ENCODE measurements around the gene PTPRA.
A peak's percentile ranks its signal among the peaks of the same experiment; 100 is the strongest.
"Not testable (repeated sequence)": the region's sequence is repeated elsewhere in the genome, so short reads cannot be mapped to it uniquely, and the experiment has no call there.

The PTPRA gene

DNA sequence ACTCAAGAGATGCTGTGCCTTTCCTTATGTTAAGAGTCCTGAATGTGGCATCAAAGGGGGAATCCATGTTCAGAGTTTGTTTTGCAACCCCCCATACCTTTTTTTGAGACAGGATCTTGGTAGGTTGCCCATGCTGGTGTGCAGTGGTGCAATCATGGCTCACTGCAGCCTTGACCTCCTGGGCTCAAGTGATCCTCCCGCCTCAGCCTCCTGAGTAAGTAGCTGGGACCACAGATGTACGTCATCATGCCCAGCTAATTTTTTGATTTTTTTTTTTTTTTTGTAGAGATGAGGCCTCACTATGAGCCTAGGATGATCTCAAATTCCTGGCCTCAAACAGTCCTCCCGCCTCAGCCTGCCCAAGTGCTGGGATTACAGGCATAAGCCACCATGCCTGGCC lies 16.5 kb downstream of the PTPRA start:
- no peak for DNase-seq

DNA sequence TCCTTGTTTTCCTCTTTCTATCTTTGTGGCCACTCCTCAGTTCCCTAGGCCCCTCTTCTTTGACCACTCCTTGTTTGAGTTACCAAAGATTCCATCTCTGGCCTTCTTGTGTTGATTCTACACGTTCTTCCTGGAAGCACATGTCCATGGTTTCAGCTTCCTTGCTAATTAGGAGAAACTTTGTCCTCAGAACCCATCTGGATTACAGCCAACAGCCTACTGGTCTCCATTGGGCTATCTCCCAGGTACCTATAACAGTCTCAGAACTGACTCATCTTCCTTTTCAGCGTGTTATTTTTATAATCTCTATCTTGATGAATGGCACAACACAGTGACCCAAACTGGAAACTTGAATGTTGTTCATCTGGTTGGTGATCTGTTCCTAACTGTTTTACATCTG lies 17.5 kb downstream of the PTPRA start:
- DNase-seq = no peak

DNA sequence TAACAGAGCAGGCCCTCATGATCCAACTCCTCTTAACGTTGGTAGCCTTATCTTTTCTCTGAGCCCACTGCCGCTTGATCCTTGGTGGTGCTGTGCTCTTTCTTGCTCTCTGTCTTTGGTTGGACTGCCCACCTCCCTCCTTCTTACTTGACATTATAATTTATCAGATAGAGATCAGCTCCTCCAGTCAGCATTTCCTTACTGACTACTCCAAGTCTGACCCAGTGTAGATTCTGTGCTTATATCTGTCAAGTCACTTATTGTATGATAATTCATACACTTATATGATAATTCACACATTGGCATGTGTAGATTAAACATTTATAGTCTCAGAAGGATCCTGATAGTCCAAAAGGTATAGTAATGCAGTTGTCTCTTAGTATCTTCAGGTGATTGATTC lies 18.1 kb downstream of the PTPRA start:
- DNase-seq = no peak

DNA sequence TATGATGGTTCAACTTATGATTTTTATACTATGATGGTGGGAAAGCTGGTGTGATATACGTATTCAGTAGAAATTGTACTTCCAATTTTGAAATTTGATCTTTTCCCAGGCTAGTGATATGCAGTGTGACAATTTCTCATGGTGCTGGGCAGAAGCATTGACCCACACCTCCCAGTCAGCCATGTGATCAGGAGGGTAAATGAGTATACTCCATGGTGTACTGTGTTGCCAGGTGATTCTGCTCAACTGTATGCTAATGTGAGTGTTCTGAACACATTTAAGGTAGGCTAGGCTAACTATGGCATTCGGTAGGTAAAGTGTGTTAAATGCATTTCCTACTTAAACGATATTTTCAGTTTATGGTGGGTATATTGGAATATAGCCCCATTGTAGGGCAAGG lies 19.1 kb downstream of the PTPRA start:
- DNase-seq = no peak

DNA sequence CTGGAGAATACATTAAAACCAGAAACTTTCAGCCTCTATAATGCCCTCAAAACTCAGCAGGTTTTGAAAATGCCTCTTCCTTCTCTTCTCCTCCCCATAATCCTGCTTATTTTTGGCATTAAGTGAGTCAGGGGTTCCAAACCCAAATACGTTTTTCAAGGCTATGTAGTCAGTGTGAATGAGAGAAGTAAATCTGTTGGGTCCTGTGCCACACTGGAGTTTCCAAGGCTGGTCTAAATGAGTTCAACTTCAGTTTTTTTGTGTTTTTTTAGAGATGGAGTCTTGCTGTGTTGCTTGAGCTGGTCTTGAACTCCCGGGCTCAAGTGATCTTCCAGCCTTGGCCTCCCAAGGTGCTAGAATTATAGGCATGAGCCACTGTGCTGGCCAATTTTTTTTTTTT lies 20.9 kb downstream of the PTPRA start:
- DNase-seq = no peak

DNA sequence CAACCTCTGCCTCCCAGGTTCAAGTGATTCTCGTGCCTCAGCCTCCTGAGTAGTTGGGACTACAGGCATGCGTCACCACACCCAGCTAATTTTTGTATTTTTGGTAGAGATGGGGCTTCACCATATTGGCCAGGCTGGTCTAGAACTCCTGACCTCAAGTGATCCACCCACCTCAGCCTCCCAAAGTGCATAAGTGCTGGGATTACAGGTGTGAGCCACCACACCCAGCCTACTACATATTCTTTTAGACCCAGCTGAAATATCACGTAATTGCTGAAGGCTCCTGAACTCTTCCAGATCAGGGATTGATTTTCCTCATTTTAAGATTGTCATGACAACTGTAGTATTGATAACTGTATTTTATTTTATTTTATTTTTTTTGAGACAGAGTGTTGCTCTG lies 21.9 kb downstream of the PTPRA start:
- not testable (repeated sequence) for DNase-seq

DNA sequence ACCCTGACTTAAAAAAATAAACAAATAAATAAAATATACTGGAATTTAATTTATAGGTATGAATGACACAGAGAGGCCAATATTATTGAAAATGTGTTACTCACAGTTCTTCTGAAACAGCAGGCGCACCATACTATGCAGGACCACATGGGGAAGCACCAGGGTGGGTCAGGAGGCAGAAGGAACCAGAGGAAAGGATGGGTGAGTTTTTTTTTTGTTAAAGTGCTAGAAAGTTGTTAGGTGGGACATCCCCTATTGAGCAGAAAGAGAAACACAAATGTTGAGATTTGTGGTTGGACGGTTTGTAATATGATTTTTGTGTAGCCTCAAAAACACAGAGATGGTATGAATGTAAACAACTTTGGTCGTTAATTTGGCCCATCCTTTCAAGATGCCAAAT lies 26.0 kb downstream of the PTPRA start:
- DNase-seq = no peak

DNA sequence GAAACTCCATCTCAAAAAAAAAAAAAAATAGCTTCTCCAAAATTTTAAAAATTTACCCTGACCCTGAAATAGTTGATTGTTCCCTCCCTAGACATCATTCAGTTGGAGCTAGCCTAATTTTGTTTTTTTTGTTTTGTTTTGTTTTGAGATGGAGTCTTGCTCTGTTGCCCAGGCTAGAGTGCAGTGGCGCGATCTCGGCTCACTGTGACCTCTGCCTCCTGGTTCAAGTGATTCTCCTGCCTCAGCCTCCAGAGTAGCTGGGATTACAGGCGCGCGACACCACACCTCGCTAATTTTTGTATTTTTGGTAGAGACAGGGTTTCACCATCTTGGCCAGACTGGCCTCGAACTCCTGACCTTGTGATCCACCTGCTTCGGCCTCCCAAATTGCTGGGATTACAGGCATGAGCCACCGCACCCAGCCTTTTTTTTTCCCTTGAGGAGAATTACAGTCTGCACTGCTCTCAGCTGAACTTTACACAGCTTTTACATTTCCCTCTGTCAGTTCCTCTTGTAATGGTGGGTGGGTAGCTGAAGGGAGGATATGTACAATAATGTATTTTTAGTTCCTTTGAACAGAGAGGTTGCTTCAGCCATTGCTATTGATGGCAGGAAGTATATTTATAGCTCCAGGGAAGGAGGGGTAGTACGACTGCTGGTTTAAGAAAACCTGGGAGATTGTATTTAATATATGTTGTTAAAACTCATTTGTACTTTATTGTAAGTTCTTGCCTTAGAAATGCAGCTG lies 27.7 kb downstream of the PTPRA start:
- DNase-seq = no peak

DNA sequence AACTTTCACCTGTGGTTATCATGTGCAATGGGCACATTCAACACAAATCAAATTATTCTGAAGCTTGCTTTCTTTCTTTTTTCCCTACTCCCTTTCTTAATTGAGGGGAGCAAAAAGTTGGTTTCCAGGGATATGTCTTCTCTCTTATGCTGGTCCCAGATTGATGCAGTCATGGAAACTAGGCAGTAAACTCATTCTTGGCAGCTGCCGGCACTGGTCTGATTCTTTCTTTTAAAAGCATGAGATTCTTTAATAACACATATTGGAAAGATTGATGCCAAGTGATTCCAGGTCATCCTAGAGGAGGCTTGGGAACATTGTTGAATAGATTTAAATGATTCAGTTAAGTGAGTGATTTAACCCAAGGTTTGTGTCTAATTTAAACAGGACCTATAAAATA lies 29.0 kb downstream of the PTPRA start:
- DNase-seq = no peak

DNA sequence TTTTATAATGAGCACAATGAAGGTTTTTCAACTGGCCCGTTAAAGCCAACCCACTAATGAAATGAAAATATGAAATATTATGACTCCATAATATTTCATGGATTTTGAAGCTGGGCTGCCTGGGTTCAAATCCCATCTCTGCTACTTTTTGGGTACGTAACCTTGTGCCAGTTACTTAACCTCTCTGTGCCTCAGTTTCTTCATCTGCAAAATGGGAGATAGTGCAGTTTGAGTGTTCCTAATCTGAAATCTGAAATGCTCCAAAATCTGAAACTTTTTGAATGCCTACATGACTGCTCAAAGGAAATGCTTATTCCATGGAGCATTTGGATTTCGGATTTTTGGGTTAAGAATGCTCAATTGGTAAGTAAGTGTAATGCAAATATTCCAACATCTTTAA lies 29.5 kb downstream of the PTPRA start:
- no peak for DNase-seq

DNA sequence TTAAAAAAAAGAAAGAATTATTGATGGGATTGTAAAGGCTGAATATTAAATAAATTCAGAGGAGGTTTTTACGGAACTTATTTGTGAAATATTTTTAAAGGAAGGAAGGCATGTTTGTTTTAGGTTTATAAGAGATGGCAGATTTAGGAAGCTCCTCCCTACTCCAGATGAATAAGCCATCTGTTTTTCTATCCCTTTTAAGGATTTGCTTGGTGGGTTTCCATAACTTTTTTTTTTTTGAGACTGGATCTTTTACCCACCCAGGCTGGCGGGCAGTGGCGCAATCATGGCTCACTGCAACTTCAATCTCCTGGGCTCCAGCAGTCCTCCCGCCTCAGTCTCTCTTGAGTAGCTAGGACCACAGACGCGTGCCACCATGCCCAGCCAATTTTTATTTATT lies 30.4 kb downstream of the PTPRA start:
- DNase-seq = no peak

DNA sequence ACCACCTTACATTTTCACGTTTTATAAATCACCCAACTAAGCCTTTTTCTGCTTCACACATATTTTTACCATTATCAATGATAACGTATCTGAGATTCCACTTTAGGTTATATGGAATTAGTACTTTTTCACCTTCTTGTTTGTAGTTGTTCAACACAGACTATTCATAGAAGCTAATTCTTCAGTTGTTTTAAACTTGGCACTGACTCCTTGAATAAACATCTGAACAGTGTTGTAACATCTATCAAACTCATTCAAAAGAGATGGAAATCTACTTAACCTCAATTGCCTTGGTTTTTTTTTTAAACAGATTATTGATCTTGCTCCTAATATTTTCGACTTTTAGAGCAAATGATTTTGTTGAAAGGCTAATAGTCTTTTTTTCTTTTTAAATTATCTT lies 34.2 kb downstream of the PTPRA start:
- DNase-seq = no peak

DNA sequence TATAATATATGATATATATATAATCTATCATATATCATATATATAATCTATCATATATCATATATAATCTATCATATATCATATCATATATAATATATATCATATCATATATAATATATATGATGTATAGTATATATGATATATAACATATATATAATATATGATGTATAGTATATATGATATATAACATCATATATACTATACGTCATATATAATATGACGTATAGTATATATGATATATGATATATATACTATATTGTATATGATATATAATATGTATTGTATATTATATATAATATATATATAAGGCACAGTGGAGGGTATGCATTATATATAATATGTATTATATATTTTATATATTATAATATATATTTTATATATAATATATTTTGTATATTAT lies 36.7 kb downstream of the PTPRA start:
- DNase-seq = no peak

DNA sequence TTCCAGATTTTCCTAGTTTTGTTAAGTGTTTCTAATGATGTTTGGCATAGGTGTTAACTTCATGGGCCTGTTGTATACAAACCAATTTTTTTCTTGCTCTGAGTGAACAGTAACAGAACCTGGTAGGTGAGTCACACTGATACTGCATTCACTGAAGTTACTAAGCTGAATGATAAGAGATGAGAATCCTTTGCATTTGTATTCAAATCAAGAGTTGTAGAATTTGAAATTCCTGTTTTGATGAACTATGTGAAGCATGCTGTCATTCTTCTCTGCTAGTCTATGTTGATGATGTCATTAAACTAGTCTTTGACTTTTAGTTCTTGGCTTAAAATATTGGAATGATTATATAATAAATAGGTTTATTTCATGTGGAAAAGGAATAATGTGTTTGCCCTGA lies 37.9 kb downstream of the PTPRA start:
- DNase-seq = no peak

DNA sequence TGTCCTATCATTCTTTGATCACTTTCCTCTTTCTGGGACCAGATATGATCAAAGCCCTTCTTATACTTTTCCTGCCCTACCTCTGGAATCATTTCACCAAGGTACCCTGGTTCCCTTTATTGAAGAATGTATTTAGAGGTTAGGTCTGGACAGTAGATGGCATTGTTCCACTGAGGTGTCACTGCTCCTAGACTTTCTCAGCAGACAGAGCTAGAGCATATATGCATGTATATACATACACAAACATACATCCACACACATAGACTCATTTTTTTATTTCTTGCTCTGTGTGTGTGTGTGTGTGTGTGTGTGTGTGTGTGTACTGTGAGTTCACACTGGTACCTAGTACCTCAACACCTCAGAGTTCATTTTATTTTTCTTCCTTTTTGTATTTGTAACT lies 40.9 kb downstream of the PTPRA start:
- peak in 1 of 2 experiments; percentile 36 for DNase-seq

DNA sequence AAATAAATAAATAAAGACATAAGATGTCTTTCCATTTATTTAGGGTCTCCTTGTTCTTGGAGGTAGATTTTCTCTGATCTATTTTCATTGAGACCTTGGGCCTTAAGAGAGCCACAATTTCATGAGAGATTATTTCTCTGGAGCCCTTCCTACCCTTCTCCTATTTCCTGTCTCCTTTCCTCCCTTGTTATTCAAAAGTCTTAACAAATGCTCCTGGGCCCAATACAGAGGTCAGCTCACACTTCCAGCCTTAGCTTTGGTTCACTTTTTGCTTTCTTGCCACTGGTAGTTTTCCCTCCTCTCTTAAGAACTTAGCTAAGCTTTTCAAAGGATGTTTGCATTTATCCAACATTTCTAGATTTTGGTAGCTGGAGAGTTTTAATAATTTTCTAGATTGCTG lies 44.0 kb downstream of the PTPRA start:
- no peak for DNase-seq

DNA sequence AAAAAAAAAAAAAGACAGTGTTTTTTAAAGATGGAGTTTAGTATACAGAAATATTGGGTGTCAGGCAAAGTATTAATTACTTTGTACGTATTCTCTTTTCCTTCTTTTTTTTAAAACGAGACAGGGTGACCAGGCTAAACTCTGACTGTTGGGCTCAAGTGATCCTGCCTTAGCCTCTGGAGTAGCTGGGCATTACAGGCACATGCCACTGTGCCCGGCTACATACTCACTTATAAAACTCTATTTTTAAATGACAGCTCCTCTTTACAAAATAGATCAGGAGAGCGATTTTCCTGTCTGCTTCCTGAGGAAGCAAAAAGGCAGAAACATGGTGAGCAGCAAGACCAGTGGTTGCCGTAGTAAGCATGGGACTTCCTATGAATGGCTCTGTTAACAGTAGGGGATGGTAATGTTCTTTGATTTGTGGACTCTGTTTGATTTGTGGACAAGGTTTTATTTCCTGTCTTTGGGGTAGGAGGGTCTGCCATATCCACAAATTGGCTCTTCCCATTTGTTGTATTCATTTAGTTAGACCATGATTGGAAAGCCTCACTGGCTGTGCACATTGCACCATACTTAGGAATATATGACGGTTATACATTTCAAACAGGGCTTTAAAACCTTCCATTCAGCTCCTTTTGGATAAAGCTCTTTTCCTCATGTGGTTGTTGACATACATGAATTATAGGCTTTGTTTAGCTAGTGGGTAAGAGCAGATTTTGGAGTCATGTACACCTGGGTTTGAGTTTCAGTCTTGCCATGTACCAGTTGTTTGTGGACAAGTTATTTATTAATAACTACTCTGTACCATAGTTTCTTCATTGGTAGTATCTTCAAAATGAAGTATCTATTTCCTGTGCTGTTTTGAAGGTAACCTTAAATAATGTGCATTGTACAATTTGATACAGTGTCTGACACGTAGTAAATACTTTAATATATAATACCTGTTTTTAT lies 45.1 kb downstream of the PTPRA start:
- DNase-seq = no peak

DNA sequence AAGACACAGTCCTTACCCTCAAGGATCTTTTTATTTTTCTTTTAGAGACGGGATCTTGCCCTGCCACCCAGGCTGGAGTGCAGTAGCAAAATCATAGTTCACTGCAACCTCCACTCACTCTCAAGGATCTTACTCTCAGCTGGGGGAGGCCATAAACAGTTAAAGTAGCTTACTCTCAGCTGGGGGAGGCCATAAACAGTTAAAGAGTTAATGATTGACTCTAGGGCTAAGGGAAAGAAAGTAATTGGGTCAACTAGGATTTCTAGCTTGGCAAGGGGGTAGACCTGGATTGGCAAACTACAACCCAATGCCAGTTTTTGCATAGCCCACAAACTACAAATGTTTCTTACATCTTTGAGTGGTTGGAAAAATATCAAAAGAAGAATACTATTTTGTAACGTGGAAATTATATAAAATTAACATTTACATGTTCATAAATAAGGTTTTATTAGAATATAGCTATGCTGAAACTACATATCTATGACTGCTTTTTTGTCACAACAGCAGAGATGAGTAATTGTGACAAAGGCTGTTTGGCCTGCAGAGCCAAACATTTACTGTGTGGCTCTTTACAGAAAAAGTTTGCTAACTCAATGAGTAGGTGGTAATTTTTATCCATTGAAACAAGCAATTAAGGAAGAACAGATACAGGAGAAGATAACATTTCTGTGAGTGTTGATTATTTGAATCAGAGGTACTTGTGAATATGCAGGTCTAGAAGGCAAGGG lies 46.4 kb downstream of the PTPRA start:
- no peak for DNase-seq

DNA sequence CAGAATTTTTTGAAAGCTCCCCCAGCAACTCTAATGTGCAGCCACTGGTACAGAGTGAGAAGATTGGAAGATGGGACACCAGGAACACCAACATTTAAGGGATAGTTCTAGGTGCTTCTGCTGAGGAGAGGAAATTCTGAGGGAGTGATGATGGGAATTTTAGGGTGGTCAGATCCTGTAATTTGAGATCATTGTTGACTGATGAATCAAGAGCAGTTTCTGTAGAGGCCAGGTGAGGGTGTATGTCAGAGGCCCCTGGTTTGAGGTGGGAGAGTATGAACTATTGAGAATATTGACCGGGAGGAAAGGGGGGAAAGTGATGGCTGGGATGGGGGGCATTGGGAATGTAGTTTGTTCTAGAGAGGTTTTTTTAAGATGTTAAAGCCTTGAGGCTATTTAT lies 47.2 kb downstream of the PTPRA start:
- no peak for DNase-seq

DNA sequence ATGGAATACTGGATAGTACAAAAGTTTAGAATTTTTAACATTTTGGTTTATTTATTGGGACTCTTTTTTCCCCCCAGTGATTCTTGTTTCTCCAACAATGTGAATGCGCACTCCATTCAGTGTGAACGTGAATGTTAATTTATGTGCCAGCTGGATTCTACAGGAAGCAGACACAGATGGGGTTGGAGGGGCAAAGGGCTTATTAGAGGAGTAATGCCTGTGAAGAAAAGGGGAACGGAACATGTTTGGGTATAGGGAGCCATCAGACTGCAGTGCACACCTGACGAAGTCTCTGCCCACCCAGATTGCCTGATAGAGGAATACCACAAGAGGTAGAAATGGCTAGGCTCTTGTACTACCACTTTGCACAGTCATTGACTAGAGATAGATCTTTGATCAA lies 48.2 kb downstream of the PTPRA start:
- DNase-seq = peak; percentile 15 to 49

DNA sequence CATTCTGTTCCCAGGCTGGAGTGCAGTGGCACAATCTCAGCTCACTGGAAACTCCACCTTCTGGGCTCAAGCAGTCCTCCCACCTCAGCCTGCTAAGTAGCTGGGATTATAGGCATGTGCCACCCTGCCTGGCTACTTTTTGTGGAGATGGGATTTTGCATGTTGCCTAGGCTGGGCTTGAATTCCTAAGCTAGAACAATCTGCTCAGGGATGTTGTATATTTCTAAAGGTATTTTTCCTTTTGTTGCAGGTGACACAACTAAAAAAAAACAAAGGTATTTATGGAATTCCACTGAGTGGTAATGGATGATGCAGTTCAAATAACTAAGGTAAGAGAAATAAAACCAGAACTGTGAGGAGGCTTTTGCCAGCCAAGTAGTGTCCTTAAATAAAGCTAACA lies 49.7 kb downstream of the PTPRA start:
- peak in 1 of 2 experiments; percentile 24 for DNase-seq

DNA sequence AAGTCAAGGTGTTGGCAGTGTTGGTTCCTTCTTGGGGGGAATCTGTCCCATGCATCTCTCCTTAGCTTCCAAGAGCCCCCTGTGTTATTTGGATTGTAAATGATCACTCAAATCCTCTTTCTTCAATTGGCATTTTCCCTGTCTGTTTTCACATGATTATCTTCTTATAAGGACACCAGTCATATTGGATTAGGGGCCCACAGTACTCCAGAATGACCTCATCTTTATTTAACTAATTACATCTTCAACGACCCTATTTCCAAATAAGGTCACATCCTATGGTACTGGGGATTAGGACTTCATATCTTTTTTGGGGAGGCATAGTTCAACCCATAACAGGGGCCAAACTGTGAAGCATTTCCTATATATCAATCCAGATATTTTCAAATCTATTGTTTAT lies 57.3 kb downstream of the PTPRA start:
- DNase-seq = peak in 1 of 2 experiments; percentile 53

DNA sequence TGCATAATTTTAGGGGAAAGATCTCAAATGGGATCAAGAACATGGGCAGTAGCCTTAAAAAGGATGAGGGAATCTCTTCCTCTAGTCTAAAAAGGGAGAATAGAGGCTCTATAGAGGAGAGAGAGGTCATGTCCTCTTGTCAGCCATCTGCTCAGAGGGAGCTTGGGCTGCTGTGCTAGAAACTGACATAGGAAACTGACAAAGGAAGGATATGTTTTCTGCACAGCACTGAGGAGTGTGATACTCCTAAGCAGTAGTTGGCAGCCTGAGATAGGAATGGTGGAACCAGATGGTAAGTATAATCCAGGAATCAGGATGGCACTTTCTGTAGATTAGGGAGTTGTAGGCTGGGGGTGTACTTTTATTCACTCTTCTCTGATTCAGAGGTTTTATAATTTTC lies 59.2 kb downstream of the PTPRA start:
- DNase-seq = peak; percentile 93 to 96

DNA sequence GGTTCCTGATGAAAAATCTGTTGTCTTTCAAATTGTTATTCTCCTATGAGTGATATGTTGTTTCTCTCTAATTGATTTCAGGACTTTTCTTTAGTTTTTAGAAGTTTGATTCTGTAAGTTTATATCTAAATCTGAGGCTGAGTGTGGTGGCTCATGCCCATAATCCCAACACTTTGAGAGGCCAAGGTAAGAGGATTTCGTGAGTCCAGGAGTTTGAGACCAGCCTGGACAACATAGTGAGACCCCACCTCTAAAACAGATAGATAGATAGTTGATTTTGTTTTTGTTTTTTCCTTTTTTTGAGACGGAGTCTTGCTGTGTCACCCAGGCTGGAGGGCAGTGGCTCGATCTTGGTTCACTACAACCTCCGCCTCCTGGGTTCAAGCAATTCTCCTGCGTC lies 64.6 kb downstream of the PTPRA start:
- no peak for DNase-seq

Data from NCI-H524 (cell line).